Measurements from ENCODE around the gene DCXR.

Gene DCXR

GRCh38 chr17:82008941-82009405 is 28.5 kb downstream of the DCXR start:
- DNase-seq, result no peak

GRCh38 chr17:82008258-82008940 is 29.1 kb downstream of the DCXR start:
- DNase-seq, result no peak

GRCh38 chr17:82007495-82008257 is 29.8 kb downstream of the DCXR start:
- no peak for DNase-seq

- DNase-seq, result no peak
Observed at GRCh38 chr17:82007228-82007494, 30.3 kb downstream of the DCXR start.

- DNase-seq, result no peak
Observed at GRCh38 chr17:82006468-82007227, 30.8 kb downstream of the DCXR start.

GRCh38 chr17:82005701-82006348 is 31.7 kb downstream of the DCXR start:
- no peak for DNase-seq

- no peak for DNase-seq
Observed at GRCh38 chr17:82004517-82005455, 32.7 kb downstream of the DCXR start.

- DNase-seq, result no peak
Observed at GRCh38 chr17:82003411-82004381, 33.8 kb downstream of the DCXR start.

GRCh38 chr17:82001571-82002056 is 35.9 kb downstream of the DCXR start:
- no peak for DNase-seq

- no peak for DNase-seq
Observed at GRCh38 chr17:82000803-82001570, 36.5 kb downstream of the DCXR start.

- DNase-seq, result no peak
Observed at GRCh38 chr17:81999976-82000802, 37.3 kb downstream of the DCXR start.

- DNase-seq, result no peak
Observed at GRCh38 chr17:81999587-81999975, 37.9 kb downstream of the DCXR start.

- DNase-seq, result no peak
Observed at GRCh38 chr17:81998691-81999438, 38.6 kb downstream of the DCXR start.

GRCh38 chr17:81998212-81998611 is 39.3 kb downstream of the DCXR start:
- no peak for DNase-seq

GRCh38 chr17:81996757-81997441 is 40.6 kb downstream of the DCXR start:
- no peak for DNase-seq

- DNase-seq, result no peak
Observed at GRCh38 chr17:81996232-81996756, 41.2 kb downstream of the DCXR start.

- no peak for DNase-seq
Observed at GRCh38 chr17:81995463-81996231, 41.9 kb downstream of the DCXR start.

Data from SHP77 treated with DMSO at 0.1 percent for 48 hours (cell line).